ENCODE results near the gene NRL.

The NRL gene

GRCh38 chr14:24157331-24157730 is 42.6 kb upstream of the NRL start:
- ChIA-PET CTCF (interaction anchor here (0.9 to 1.2 kb wide), 2 partner anchors 10 to 18 kb away, joined by 4 to 6 read pairs; partner anchors contain the start of gene RNF31), POLR2A (interaction anchor here (0.8 to 1.0 kb wide), 2 partner anchors 16 to 142 kb away, joined by 3 read pairs; partner anchors contain the start of genes DHRS1, EMC9 and NOP9)
- TF ChIP-seq CTCF (IDR thresholded peaks at IDR 0.05; ENCODE audit: control extremely low read depth, extremely low read depth, low read depth, missing control alignments) = no peak
- DNase-seq (ENCODE audit: extremely low spot score) = no peak

GRCh38 chr14:24156840-24157239 is 42.1 kb upstream of the NRL start:
- no peak for TF ChIP-seq CTCF (IDR thresholded peaks at IDR 0.05; ENCODE audit: control extremely low read depth, extremely low read depth, low read depth, missing control alignments)
- no peak for DNase-seq (ENCODE audit: extremely low spot score)
- CTCF ChIA-PET = interaction anchor here (0.9 to 1.2 kb wide), 3 partner anchors 9 to 18 kb away, joined by 3 to 6 read pairs (median 4); partner anchors contain the start of gene RNF31
- POLR2A ChIA-PET = interaction anchor here (0.8 to 1.0 kb wide), 2 partner anchors 16 to 143 kb away, joined by 3 read pairs; partner anchors contain the start of genes DHRS1, EMC9 and NOP9

GRCh38 chr14:24155100-24155499 is 40.4 kb upstream of the NRL start:
- ChIA-PET CTCF (interaction anchor here (1.1 to 12.0 kb wide), 6 partner anchors 8 to 46 kb away, joined by 3 to 154 read pairs (median 4); partner anchors contain the start of genes EMC9, IRF9, PSME2 and RNF31), POLR2A (interaction anchor here (1.2 to 1.3 kb wide), 2 partner anchors 8 to 9 kb away, joined by 5 to 6 read pairs; partner anchors contain the start of gene RNF31)
- DNase-seq (ENCODE audit: extremely low spot score) = no peak
- no peak for TF ChIP-seq CTCF (IDR thresholded peaks at IDR 0.05; ENCODE audit: control extremely low read depth, extremely low read depth, low read depth, missing control alignments)

GRCh38 chr14:24151404-24152080 is 36.8 kb upstream of the NRL start:
- DNase-seq (ENCODE audit: extremely low spot score) = no peak
- TF ChIP-seq CTCF (IDR thresholded peaks at IDR 0.05; ENCODE audit: control extremely low read depth, extremely low read depth, low read depth, missing control alignments) = no peak
- POLR2A ChIA-PET = interaction anchor here (1.3 to 1.4 kb wide), 2 partner anchors 10 to 12 kb away, joined by 5 to 7 read pairs; partner anchors contain the start of gene IRF9
- CTCF ChIA-PET = interaction anchor here (1.0 to 12.0 kb wide), 6 partner anchors 10 to 43 kb away, joined by 3 to 154 read pairs (median 4); partner anchors contain the start of genes EMC9, IRF9 and PSME1

GRCh38 chr14:24150993-24151392 is 36.2 kb upstream of the NRL start:
- TF ChIP-seq CTCF (IDR thresholded peaks at IDR 0.05; ENCODE audit: control extremely low read depth, extremely low read depth, low read depth, missing control alignments) = no peak
- POLR2A ChIA-PET = interaction anchor here (1.3 to 1.4 kb wide), 2 partner anchors 10 to 11 kb away, joined by 5 to 7 read pairs; partner anchors contain the start of gene IRF9

GRCh38 chr14:24150567-24150966 is 35.8 kb upstream of the NRL start:
- POLR2A ChIA-PET = interaction anchor here (1.4 kb wide), 1 partner anchor 11 kb away, joined by 7 read pairs; no protein-coding TSS in a partner anchor
- DNase-seq (ENCODE audit: extremely low spot score) = no peak
- CTCF ChIA-PET = interaction anchor here (0.8 to 12.0 kb wide), 4 partner anchors 12 to 60 kb away, joined by 3 to 154 read pairs (median 6); partner anchors contain the start of genes DCAF11 and IRF9
- TF ChIP-seq CTCF (IDR thresholded peaks at IDR 0.05; ENCODE audit: control extremely low read depth, extremely low read depth, low read depth, missing control alignments) = no peak

More at GRCh38 chr14:24150993-24151392, 36.2 kb upstream of the NRL start:
- no peak for DNase-seq (ENCODE audit: extremely low spot score)
- CTCF ChIA-PET = interaction anchor here (1.0 to 12.0 kb wide), 6 partner anchors 10 to 42 kb away, joined by 3 to 154 read pairs (median 4); partner anchors contain the start of genes EMC9, IRF9 and PSME1
